ENCODE data around the gene EPHA6.

DNA sequence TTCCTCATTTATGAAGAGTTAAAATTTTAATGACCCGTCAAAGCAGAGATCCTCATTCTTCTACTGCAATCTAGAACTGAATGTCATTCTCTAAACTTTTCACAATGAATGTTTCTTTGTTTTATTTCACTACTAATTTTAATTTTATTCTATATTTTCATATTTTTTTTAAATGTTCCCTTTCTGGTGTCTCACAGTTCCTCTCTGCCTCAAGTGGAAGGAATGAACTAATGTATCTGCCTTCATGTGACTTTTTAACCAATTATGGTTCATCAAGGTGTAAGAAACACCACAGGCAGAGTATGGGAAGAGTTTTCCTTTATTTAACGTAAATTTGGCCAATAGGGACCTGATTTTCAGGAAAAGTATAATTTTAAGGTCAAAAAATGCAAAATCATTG, 441.7 kb downstream of the EPHA6 start:
- TF ChIP-seq, protein P1, sequence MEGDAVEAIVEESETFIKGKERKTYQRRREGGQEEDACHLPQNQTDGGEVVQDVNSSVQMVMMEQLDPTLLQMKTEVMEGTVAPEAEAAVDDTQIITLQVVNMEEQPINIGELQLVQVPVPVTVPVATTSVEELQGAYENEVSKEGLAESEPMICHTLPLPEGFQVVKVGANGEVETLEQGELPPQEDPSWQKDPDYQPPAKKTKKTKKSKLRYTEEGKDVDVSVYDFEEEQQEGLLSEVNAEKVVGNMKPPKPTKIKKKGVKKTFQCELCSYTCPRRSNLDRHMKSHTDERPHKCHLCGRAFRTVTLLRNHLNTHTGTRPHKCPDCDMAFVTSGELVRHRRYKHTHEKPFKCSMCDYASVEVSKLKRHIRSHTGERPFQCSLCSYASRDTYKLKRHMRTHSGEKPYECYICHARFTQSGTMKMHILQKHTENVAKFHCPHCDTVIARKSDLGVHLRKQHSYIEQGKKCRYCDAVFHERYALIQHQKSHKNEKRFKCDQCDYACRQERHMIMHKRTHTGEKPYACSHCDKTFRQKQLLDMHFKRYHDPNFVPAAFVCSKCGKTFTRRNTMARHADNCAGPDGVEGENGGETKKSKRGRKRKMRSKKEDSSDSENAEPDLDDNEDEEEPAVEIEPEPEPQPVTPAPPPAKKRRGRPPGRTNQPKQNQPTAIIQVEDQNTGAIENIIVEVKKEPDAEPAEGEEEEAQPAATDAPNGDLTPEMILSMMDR (IDR thresholded peaks at IDR 0.05; ENCODE audit: low read length): no peak
- no peak for TF ChIP-seq EZH2 (IDR thresholded peaks at IDR 0.05; ENCODE audit: borderline replicate concordance, low read length)

Measured in OCI-LY1 (cell line).